H9 (cell line): ENCODE results near the gene ADAMTS18. TPM values are rescaled to one million over a fixed set of nuclear protein-coding genes. Genes with fewer than 3 reads are reported as not detected.

Experiments used
- DNase-seq: peaks from one replicate; pipeline ENCODE4 v3.0.0-alpha.2; 2017
- H2AFZ ChIP-seq: one replicate; pipeline ENCODE4 v1.6.1; 2013; ENCODE audit warnings: mild to moderate bottlenecking, low read length, control low read depth, moderate library complexity
- H2AK5ac ChIP-seq: 2 replicates; pipeline ENCODE4 v1.6.1; 2013; ENCODE audit warnings: low read length, control low read depth, mixed read lengths; ENCODE audit not compliant: insufficient read length
- H2BK120ac ChIP-seq: one replicate; pipeline ENCODE4 v1.6.1; 2013; ENCODE audit warnings: low read depth, mild to moderate bottlenecking, low read length, control low read depth, inconsistent platforms; ENCODE audit not compliant: poor library complexity, severe bottlenecking
- H2BK12ac ChIP-seq: 2 replicates; pipeline ENCODE4 v1.6.1; 2013; ENCODE audit warnings: low read length, control low read depth, mixed read lengths, low read depth; ENCODE audit not compliant: insufficient read length
- H2BK15ac ChIP-seq: 2 replicates; pipeline ENCODE4 v1.6.1; 2013; ENCODE audit warnings: low read depth, low read length, control low read depth
- H2BK20ac ChIP-seq: one replicate; pipeline ENCODE4 v1.6.1; 2013; ENCODE audit warnings: low read depth, mild to moderate bottlenecking, low read length, control low read depth, inconsistent platforms; ENCODE audit not compliant: poor library complexity, severe bottlenecking
- H2BK5ac ChIP-seq: 2 replicates; pipeline ENCODE4 v1.6.1; 2013; ENCODE audit warnings: low read length, control low read depth, mixed read lengths; ENCODE audit not compliant: insufficient read length
- H3K14ac ChIP-seq: 2 replicates; pipeline ENCODE4 v1.6.1; 2013; ENCODE audit warnings: low read length, control low read depth; ENCODE audit not compliant: insufficient read depth
- H3K18ac ChIP-seq: 2 replicates; pipeline ENCODE4 v1.6.1; 2013; ENCODE audit warnings: low read depth, mild to moderate bottlenecking, mixed read lengths, low read length, control low read depth; ENCODE audit not compliant: insufficient read length
- H3K23ac ChIP-seq: 2 replicates; pipeline ENCODE4 v1.6.1; 2013; ENCODE audit warnings: low read length, control low read depth, mixed read lengths, low read depth; ENCODE audit not compliant: insufficient read length
- H3K23me2 ChIP-seq: 2 replicates; pipeline ENCODE4 v1.6.1; 2013; ENCODE audit warnings: low read depth, mild to moderate bottlenecking, mixed read lengths, low read length, control low read depth; ENCODE audit not compliant: insufficient read length, poor library complexity, severe bottlenecking
- H3K27ac ChIP-seq: 2 replicates; pipeline ENCODE4 v1.5.1; 2013; ENCODE audit warnings: low read length, control low read depth, mixed read lengths, low read depth; ENCODE audit not compliant: insufficient read length
- H3K27me3 ChIP-seq: 2 replicates; pipeline ENCODE4 v1.6.1; 2013; ENCODE audit warnings: low read length, control low read depth, inconsistent platforms; ENCODE audit not compliant: insufficient read depth
- H3K4ac ChIP-seq: 2 replicates; pipeline ENCODE4 v1.6.1; 2013; ENCODE audit warnings: low read depth, mild to moderate bottlenecking, control low read depth, inconsistent platforms, low read length, moderate library complexity
- H3K4me1 ChIP-seq: 2 replicates; pipeline ENCODE4 v1.6.1; 2013; ENCODE audit warnings: low read length, control low read depth, inconsistent platforms; ENCODE audit not compliant: insufficient read depth
- H3K4me2 ChIP-seq: 2 replicates; pipeline ENCODE4 v1.6.1; 2013; ENCODE audit warnings: low read length, control low read depth, mixed read lengths; ENCODE audit not compliant: insufficient read length, insufficient read depth
- H3K56ac ChIP-seq: 2 replicates; pipeline ENCODE4 v1.6.1; 2013; ENCODE audit warnings: low read depth, mild to moderate bottlenecking, mixed read lengths, low read length, control low read depth; ENCODE audit not compliant: insufficient read length
- H3K79me1 ChIP-seq: 2 replicates; pipeline ENCODE4 v1.6.1; 2013; ENCODE audit warnings: low read depth, mild to moderate bottlenecking, moderate library complexity, low read length, control low read depth, inconsistent platforms; ENCODE audit not compliant: insufficient read depth, poor library complexity, severe bottlenecking
- H3K79me2 ChIP-seq: 2 replicates; pipeline ENCODE4 v1.6.1; 2013; ENCODE audit warnings: low read length, control low read depth, inconsistent platforms; ENCODE audit not compliant: insufficient read depth
- H3K9ac ChIP-seq: 2 replicates; pipeline ENCODE4 v1.6.1; 2013; ENCODE audit warnings: low read length, control low read depth, mixed read lengths; ENCODE audit not compliant: insufficient read length; ENCODE audit errors: extremely low read depth
- H3K9me3 ChIP-seq: one replicate; pipeline ENCODE4 v1.6.1; 2013; ENCODE audit warnings: low read depth, low read length, inconsistent platforms; ENCODE audit not compliant: control insufficient read depth
- H3T11ph ChIP-seq: one replicate; pipeline ENCODE4 v1.6.1; 2013; ENCODE audit warnings: mild to moderate bottlenecking, low read length, control low read depth, inconsistent platforms
- H4K20me1 ChIP-seq: one replicate; pipeline ENCODE4 v1.6.1; 2013; ENCODE audit not compliant: control insufficient read depth, insufficient read length, insufficient read depth
- H4K5ac ChIP-seq: 2 replicates; pipeline ENCODE4 v1.6.1; 2013; ENCODE audit warnings: low read depth, mild to moderate bottlenecking, mixed read lengths, low read length, control low read depth; ENCODE audit not compliant: insufficient read length
- H4K8ac ChIP-seq: replicated peaks from 2 replicates; pipeline ENCODE4 v1.6.1; 2013; ENCODE audit warnings: low read length, control low read depth, mixed read lengths, low read depth; ENCODE audit not compliant: insufficient read length
- H4K91ac ChIP-seq: 2 replicates; pipeline ENCODE4 v1.6.1; 2013; ENCODE audit warnings: low read depth, mild to moderate bottlenecking, moderate library complexity, mixed read lengths, low read length, control low read depth; ENCODE audit not compliant: insufficient read length
- H3K27ac Mint-ChIP-seq, 3 experiments: 2 replicates in 2 of 3; 3 replicates in 1 of 3; pipeline ENCODE4 v1.8.0; 2020 to 2021; ENCODE audit warnings: mixed read lengths in 3 of 3, mild to moderate bottlenecking in 1 of 3, moderate library complexity in 1 of 3
- H3K27me3 Mint-ChIP-seq: 2 replicates; pipeline ENCODE4 v1.8.0; 2021; ENCODE audit warnings: low read depth, mild to moderate bottlenecking, moderate library complexity, mixed read lengths
- H3K36me3 Mint-ChIP-seq, 3 experiments: 2 replicates in 2 of 3; 3 replicates in 1 of 3; pipeline ENCODE4 v1.8.0; 2020 to 2021; ENCODE audit warnings: low read depth in 3 of 3, mixed read lengths in 3 of 3; ENCODE audit not compliant: insufficient read depth in 1 of 3
- H3K4me1 Mint-ChIP-seq, 2 experiments: 2 replicates each; pipeline ENCODE4 v1.8.0; 2020; ENCODE audit warnings: mixed read lengths in 2 of 2
- H3K4me3 Mint-ChIP-seq, 2 experiments: 2 replicates in 1 of 2; 3 replicates in 1 of 2; pipeline ENCODE4 v1.8.0; 2020 to 2021; ENCODE audit warnings: mild to moderate bottlenecking in 2 of 2, mixed read lengths in 2 of 2, moderate library complexity in 1 of 2
- H3K9me3 Mint-ChIP-seq, 2 experiments: 2 replicates in 1 of 2; 3 replicates in 1 of 2; pipeline ENCODE4 v1.8.0; 2020; ENCODE audit warnings: mild to moderate bottlenecking in 2 of 2, mixed read lengths in 2 of 2, moderate library complexity in 1 of 2
- WGBS: extraction: QIAGEN DNeasy Blood & Tissue Kit; methylation state at CpG from one replicate; pipeline ENCODE4 v1.1.7; 2013; ENCODE audit warnings: missing lambda C conversion rate, low lambda C conversion rate, mixed read lengths; ENCODE audit not compliant: insufficient read length; ENCODE audit errors: extremely low coverage; 5-methylcytosine and 5-hydroxymethylcytosine counted together
- total RNA-seq: library from RNA; stranded (reverse); gene quantifications from 2 replicates; pipeline ENCODE4 v1.2.1, GENCODE V29; 2021
- TF ChIP-seq, protein P1 (sequence below): fragments of 200-600 bp; sonication (generic); conservative IDR thresholded peaks from 3 replicates; pipeline ENCODE4 v1.8.0; 2021; ENCODE audit warnings: antibody characterized with exemption, mild to moderate bottlenecking

Gene ADAMTS18
- total RNA-seq, 1 experiment from 2014 or later, result 0.07 TPM

DNA sequence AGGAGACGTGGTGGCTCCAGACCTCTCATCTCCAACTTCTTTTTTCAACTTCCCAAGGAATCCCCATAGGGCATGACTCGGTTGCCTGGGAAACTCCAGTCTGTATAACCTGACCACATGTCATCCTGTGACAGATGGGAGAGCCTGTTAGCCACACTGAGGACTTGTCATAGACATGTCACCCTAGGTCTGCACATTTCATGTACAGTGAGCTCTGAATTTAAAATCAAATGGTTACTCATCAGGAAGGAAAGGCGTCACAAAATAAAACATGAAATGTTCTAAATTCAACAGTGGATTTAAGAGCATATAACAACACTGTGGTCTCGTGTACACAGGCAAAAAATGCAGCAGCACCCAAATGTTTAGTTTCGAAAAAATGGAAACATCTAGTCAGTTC lies 22.2 kb upstream of the ADAMTS18 start:
- Histone ChIP-seq H3K4ac (no peak overlapping the region), H3K27ac (no peak overlapping the region), H4K91ac (no peak overlapping the region), H2BK12ac (no peak overlapping the region), H3T11ph (no peak overlapping the region), H4K8ac (no peak overlapping the region), H4K5ac (no peak overlapping the region), H3K4me1 (no peaks in the 10 kb centered on the region), H2BK5ac (no peak overlapping the region), H2AK5ac (no peak overlapping the region), H3K23me2 (no peaks in the 10 kb centered on the region), H2BK120ac (no peak overlapping the region), H3K9ac (no peak overlapping the region), H3K56ac (no peak overlapping the region), H2BK15ac (no peak overlapping the region), H3K9me3 (no peaks in the 10 kb centered on the region), H4K20me1 (no peaks in the 10 kb centered on the region), H2AFZ (no peak overlapping the region), H3K4me2 (no peak overlapping the region), H3K23ac (no peak overlapping the region), H3K14ac (no peak overlapping the region), H3K27me3 (no peaks in the 10 kb centered on the region), H3K18ac (no peak overlapping the region), H2BK20ac (no peak overlapping the region), H3K79me2 (no peaks in the 10 kb centered on the region), H3K79me1 (no peaks in the 10 kb centered on the region)
- Mint-ChIP-seq H3K4me1 (peaks cover 0 to 2% of the 10 kb centered on the region in 2 experiments; a peak in 1 of 4 replicates), H3K36me3 (no peaks in the 10 kb centered on the region), H3K27me3 (peaks cover 4% of the 10 kb centered on the region; the same call in 1 of the 2 replicates), H3K9me3 (no peaks in the 10 kb centered on the region), H3K27ac (no peak overlapping the region), H3K4me3 (no peak overlapping the region)
- no CpG with 5 or more reads among the region's 5 CpGs for WGBS
- TF ChIP-seq, protein P1, sequence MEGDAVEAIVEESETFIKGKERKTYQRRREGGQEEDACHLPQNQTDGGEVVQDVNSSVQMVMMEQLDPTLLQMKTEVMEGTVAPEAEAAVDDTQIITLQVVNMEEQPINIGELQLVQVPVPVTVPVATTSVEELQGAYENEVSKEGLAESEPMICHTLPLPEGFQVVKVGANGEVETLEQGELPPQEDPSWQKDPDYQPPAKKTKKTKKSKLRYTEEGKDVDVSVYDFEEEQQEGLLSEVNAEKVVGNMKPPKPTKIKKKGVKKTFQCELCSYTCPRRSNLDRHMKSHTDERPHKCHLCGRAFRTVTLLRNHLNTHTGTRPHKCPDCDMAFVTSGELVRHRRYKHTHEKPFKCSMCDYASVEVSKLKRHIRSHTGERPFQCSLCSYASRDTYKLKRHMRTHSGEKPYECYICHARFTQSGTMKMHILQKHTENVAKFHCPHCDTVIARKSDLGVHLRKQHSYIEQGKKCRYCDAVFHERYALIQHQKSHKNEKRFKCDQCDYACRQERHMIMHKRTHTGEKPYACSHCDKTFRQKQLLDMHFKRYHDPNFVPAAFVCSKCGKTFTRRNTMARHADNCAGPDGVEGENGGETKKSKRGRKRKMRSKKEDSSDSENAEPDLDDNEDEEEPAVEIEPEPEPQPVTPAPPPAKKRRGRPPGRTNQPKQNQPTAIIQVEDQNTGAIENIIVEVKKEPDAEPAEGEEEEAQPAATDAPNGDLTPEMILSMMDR, result no peak
- DNase-seq, result no peak
